GM12878 (cell line): ENCODE measurements around the gene BMAL1.

Experiments used
- EED ChIP-seq: sonication (generic); IDR thresholded peaks from 2 replicates; pipeline ENCODE4 v1.6.1; 2016; ENCODE audit warnings: antibody characterized with exemption, low read depth
- SMC3 ChIP-seq: IDR thresholded peaks from 2 replicates; pipeline ENCODE4 v1.6.1; 2011; ENCODE audit warnings: low read length, improper control_type of control experiment, borderline replicate concordance
- TF ChIP-seq, protein P1 (sequence below): IDR thresholded peaks from 2 replicates; pipeline ENCODE4 v1.6.1; 2012; ENCODE audit warnings: improper control_type of control experiment, low read depth, low read length; ENCODE audit not compliant: insufficient replicate concordance
- TF ChIP-seq, protein P2 (sequence below), 3 experiments: IDR thresholded peaks in 2 of 3; conservative IDR thresholded peaks in 1 of 3; 2 replicates each; pipeline ENCODE4 v1.5.1; 2011; ENCODE audit warnings: low read depth in 3 of 3, low read length in 3 of 3, mild to moderate bottlenecking in 3 of 3, control low read depth in 2 of 3, moderate library complexity in 2 of 3, inconsistent platforms in 1 of 3, mixed read lengths in 1 of 3; ENCODE audit not compliant: control insufficient read depth in 2 of 3, insufficient read depth in 1 of 3; ENCODE audit errors: extremely low read depth in 1 of 3

DNA sequence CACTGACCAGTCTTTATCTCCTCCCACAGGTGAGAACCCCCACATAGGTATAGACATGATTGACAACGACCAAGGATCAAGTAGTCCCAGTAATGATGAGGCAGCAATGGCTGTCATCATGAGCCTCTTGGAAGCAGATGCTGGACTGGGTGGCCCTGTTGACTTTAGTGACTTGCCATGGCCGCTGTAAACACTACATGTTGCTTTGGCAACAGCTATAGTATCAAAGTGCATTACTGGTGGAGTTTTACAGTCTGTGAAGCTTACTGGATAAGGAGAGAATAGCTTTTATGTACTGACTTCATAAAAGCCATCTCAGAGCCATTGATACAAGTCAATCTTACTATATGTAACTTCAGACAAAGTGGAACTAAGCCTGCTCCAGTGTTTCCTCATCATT is 109.0 kb downstream of the BMAL1 start:
- TF ChIP-seq EED (no peak), SMC3 (no peak)
- TF ChIP-seq, protein P1, sequence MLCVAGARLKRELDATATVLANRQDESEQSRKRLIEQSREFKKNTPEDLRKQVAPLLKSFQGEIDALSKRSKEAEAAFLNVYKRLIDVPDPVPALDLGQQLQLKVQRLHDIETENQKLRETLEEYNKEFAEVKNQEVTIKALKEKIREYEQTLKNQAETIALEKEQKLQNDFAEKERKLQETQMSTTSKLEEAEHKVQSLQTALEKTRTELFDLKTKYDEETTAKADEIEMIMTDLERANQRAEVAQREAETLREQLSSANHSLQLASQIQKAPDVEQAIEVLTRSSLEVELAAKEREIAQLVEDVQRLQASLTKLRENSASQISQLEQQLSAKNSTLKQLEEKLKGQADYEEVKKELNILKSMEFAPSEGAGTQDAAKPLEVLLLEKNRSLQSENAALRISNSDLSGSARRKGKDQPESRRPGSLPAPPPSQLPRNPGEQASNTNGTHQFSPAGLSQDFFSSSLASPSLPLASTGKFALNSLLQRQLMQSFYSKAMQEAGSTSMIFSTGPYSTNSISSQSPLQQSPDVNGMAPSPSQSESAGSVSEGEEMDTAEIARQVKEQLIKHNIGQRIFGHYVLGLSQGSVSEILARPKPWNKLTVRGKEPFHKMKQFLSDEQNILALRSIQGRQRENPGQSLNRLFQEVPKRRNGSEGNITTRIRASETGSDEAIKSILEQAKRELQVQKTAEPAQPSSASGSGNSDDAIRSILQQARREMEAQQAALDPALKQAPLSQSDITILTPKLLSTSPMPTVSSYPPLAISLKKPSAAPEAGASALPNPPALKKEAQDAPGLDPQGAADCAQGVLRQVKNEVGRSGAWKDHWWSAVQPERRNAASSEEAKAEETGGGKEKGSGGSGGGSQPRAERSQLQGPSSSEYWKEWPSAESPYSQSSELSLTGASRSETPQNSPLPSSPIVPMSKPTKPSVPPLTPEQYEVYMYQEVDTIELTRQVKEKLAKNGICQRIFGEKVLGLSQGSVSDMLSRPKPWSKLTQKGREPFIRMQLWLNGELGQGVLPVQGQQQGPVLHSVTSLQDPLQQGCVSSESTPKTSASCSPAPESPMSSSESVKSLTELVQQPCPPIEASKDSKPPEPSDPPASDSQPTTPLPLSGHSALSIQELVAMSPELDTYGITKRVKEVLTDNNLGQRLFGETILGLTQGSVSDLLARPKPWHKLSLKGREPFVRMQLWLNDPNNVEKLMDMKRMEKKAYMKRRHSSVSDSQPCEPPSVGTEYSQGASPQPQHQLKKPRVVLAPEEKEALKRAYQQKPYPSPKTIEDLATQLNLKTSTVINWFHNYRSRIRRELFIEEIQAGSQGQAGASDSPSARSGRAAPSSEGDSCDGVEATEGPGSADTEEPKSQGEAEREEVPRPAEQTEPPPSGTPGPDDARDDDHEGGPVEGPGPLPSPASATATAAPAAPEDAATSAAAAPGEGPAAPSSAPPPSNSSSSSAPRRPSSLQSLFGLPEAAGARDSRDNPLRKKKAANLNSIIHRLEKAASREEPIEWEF: no peak
- TF ChIP-seq, protein P2, sequence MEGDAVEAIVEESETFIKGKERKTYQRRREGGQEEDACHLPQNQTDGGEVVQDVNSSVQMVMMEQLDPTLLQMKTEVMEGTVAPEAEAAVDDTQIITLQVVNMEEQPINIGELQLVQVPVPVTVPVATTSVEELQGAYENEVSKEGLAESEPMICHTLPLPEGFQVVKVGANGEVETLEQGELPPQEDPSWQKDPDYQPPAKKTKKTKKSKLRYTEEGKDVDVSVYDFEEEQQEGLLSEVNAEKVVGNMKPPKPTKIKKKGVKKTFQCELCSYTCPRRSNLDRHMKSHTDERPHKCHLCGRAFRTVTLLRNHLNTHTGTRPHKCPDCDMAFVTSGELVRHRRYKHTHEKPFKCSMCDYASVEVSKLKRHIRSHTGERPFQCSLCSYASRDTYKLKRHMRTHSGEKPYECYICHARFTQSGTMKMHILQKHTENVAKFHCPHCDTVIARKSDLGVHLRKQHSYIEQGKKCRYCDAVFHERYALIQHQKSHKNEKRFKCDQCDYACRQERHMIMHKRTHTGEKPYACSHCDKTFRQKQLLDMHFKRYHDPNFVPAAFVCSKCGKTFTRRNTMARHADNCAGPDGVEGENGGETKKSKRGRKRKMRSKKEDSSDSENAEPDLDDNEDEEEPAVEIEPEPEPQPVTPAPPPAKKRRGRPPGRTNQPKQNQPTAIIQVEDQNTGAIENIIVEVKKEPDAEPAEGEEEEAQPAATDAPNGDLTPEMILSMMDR (IDR thresholded peaks at IDR 0.05 in 2 of 3, conservative IDR thresholded peaks at IDR 0.05 in 1 of 3; ENCODE audit: control insufficient read depth in 2 of 3, extremely low read depth in 1 of 3, insufficient read depth in 1 of 3, low read depth in 3 of 3, low read length in 3 of 3): no peak
